Measurements from ENCODE around the gene FOXJ2.
A peak's percentile ranks its signal among the peaks of the same experiment; 100 is the strongest.
"Not testable (repeated sequence)": the region's sequence is repeated elsewhere in the genome, so short reads cannot be mapped to it uniquely, and the experiment has no call there.

Gene FOXJ2

GRCh38 chr12:8052679-8053078, 20.2 kb downstream of the FOXJ2 start:
- in situ Hi-C loops (cut with MboI; ENCODE audit: low pct_unique_long_range_greater_than_20kb, low sequenced_read_pairs): no loop called here
- DNase-seq: peak; percentile 45

- in situ Hi-C loops (cut with MboI; ENCODE audit: low pct_unique_long_range_greater_than_20kb, low sequenced_read_pairs): no loop called here
- DNase-seq: no peak
Measured at GRCh38 chr12:8054816-8055215, 22.3 kb downstream of the FOXJ2 start.

GRCh38 chr12:8057306-8057705, 24.8 kb downstream of the FOXJ2 start:
- in situ Hi-C loops (cut with MboI; ENCODE audit: low pct_unique_long_range_greater_than_20kb, low sequenced_read_pairs): no loop called here
- DNase-seq: no peak

DNA sequence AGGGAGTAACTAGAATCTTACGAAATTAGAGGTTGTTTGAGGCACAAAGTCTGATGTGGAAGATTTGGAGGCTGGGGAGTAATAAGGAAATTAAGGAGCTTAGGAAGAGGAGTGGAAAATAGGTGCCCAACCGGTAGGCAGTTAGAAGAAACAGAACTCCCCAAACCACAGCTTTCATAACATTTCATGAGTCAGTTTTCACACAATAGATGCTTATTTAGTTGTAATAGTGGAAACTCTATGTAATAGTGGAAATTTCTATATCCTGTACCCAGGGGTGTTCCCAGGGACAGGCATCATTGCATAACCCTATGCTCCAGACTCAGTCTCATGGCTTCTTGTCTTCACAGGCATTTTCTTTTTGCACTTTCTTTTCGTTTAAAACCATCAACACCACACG, 25.3 kb downstream of the FOXJ2 start:
- in situ Hi-C loops (cut with MboI; ENCODE audit: low pct_unique_long_range_greater_than_20kb, low sequenced_read_pairs): no loop called here
- peak; percentile 40 for DNase-seq

- in situ Hi-C loops (cut with MboI; ENCODE audit: low pct_unique_long_range_greater_than_20kb, low sequenced_read_pairs): no loop called here
- no peak for DNase-seq
Measured at GRCh38 chr12:8058506-8058905, 26.0 kb downstream of the FOXJ2 start.

DNA sequence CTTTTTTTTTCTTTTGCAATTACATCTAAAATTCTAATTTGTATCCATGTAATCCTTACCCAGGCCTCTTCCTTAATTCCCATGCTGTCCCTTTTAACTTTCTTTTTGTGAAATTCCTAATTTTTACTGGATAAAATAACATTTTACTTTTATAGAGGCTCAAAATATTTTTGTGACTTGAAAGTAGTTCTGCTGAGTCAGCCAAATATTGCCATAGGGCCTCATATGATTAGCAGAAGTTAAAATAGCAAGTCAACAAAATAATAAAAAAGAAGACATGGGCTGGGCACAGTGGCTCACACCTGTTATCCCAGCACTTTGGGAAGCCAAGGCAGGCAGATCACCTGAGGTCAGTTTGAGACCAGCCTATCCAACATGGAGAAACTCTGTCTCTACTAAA, 31.6 kb downstream of the FOXJ2 start:
- in situ Hi-C loops (cut with MboI; ENCODE audit: low pct_unique_long_range_greater_than_20kb, low sequenced_read_pairs): no loop called here
- DNase-seq: no peak

- peak; percentile 86 for DNase-seq
- in situ Hi-C loops (cut with MboI; ENCODE audit: low pct_unique_long_range_greater_than_20kb, low sequenced_read_pairs): no loop called here
Measured at GRCh38 chr12:8065991-8066594, 33.6 kb downstream of the FOXJ2 start, which contains the start of gene C3AR1. Gene C3AR1, minus strand, starts transcription at chr12:8066359. Its CDS starts 6,174 bp downstream, at chr12:8060185.

- in situ Hi-C loops (cut with MboI; ENCODE audit: low pct_unique_long_range_greater_than_20kb, low sequenced_read_pairs): no loop called here
- no peak for DNase-seq
Measured at GRCh38 chr12:8069582-8069981, 37.1 kb downstream of the FOXJ2 start.

DNA sequence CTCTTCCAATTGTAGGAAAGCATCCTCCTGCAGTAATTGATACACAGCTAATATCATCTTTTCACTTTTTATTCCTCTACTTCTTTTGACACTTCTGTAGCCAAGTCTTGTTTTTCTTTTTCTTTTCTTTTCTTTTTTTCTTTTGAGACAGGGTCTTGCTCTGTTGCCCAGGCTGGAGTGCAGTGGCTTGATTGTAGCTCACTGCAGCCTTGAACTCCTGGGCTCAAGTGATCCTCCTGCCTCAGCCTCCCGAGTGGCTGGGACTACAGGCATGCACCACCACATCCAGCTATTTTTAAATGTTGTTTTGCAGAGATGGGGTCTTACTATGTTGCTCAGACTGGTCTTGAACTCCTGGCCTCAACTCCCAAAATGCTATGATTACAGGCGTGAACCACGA, 39.3 kb downstream of the FOXJ2 start:
- in situ Hi-C loops (cut with MboI; ENCODE audit: low pct_unique_long_range_greater_than_20kb, low sequenced_read_pairs); DNase-seq: not testable (repeated sequence)

- in situ Hi-C loops (cut with MboI; ENCODE audit: low pct_unique_long_range_greater_than_20kb, low sequenced_read_pairs): no loop called here
- DNase-seq: no peak
Measured at GRCh38 chr12:8075935-8076334, 43.4 kb downstream of the FOXJ2 start.

DNA sequence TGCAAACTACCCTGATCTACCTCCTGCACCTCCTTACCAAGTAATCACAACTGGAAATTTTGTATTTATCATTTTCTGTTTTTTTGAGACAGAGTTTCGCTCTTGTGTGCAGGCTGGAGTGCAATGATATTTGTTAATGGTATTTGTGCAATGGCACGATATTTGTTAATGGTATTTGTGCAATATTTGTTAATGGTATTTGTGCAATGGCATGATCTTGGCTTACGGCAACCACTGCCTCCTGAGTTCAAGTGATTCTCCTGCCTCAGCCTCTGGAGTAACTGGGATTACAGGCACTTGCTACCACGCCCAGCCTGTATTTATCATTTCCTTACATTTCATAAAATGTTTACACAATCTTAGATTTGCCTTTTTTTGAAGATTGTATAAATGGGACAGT, 43.9 kb downstream of the FOXJ2 start:
- in situ Hi-C loops (cut with MboI; ENCODE audit: low pct_unique_long_range_greater_than_20kb, low sequenced_read_pairs): no loop called here
- no peak for DNase-seq

- DNase-seq: no peak
Measured at GRCh38 chr12:8077207-8077606, 44.7 kb downstream of the FOXJ2 start.

DNA sequence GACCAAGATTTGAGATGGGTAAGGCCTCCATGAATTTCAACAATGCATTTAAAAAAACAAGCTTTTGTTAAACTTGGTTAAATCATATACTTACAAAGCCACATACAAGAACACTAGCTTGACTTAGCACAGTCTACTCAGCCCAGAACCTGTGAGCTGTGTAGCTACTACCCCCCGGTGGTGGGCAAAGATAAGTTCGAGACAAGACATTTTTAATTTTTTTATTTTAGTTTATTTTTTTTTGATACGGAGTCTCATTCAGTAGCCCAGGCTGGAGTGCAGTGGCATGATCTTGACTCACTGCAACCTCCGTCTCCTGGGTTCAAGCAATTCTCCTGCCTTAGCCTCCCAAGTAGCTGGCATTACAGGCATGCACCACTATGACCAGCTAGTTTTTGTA, 45.9 kb downstream of the FOXJ2 start:
- peak; percentile 49 for DNase-seq
- in situ Hi-C loops (cut with MboI; ENCODE audit: low pct_unique_long_range_greater_than_20kb, low sequenced_read_pairs): no loop called here

More at GRCh38 chr12:8077207-8077606, 44.7 kb downstream of the FOXJ2 start:
- in situ Hi-C loops (cut with MboI; ENCODE audit: low pct_unique_long_range_greater_than_20kb, low sequenced_read_pairs): no loop called here

DNA sequence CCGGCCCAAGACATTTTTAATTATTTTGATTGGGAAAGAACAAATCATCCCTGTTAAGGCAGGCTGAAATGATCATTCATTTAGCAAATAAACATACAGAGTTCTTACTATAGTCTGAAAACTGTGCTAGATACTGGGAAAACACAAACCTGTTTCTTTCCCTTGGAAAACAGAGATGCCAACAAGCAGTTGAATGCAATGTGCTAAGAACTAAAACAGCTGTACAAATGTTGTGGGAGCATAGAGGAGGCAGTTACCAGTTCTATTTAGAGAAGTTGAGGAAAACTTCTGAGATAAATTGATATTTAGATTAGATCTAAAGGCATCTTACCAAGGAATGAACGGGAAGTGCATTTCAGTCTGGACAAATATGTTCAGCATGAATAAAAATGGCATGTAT, 46.4 kb downstream of the FOXJ2 start:
- in situ Hi-C loops (cut with MboI; ENCODE audit: low pct_unique_long_range_greater_than_20kb, low sequenced_read_pairs): no loop called here
- DNase-seq: no peak

DNA sequence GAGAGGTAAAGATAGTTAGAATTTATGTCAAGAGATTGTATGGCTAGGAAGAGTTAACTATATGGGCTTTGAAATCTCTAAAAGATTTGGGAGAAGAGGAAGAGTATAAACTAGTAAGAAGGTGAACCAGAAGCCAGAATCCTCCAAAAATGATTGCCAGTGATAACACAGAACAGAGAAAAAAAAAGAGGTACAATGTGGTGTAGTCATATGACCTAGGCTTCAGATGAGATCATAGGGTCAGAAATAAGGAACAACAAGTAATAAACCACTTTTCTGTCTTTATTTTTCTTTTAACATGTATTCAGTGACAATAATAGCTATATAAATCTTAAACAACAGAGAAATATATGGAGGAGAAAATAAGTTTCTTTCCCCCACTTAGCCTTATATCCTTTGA, 47.6 kb downstream of the FOXJ2 start:
- in situ Hi-C loops (cut with MboI; ENCODE audit: low pct_unique_long_range_greater_than_20kb, low sequenced_read_pairs): no loop called here
- peak; percentile 38 for DNase-seq

DNA sequence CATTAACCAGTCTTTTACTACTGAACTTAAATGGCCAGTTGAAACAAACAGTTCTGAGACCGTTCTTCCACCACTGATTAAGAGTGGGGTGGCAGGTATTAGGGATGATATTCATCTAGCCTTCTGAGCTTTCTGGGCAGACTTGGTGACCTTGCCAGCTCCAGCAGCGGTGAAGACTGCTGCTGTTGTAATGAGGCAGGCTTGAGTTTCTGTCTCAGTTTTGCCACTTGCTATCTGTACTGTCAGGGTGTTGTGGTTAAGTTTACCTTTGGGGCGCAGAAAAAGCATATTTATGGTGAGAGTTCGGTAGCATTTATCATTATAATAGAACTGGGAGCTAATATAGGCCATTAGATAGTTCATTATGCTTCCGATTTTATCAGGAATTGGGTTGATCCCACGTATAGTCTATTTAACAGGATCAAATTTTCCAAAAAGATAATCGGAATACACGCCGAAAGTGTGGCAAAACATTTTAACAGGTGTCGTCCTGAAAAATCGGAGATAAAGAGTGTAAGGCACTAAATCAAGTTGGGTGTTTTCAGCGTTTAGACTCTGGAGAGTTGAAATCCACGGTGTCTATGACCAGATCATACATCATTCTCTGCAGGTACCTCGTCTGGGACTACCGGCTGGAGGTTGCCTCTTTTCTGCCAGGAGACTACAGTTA, 48.9 kb downstream of the FOXJ2 start:
- in situ Hi-C loops (cut with MboI; ENCODE audit: low pct_unique_long_range_greater_than_20kb, low sequenced_read_pairs): no loop called here
- DNase-seq: peak; percentile 24

DNA sequence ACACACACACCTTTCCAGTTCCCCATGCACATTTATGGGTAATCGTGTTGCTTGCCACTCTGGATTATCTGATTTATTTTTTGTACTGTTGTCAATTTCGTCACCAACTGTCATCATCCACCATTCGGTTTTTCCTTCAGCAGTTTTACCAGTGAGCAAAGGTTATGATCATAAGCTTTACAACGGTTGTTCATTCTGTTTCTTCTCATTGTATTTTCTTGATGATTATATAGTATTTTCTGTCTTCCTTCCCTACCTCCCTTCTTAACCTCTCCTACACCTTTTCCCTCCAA, 50.2 kb downstream of the FOXJ2 start:
- in situ Hi-C loops (cut with MboI; ENCODE audit: low pct_unique_long_range_greater_than_20kb, low sequenced_read_pairs): no loop called here
- no peak for DNase-seq

- DNase-seq; in situ Hi-C loops (cut with MboI; ENCODE audit: low pct_unique_long_range_greater_than_20kb, low sequenced_read_pairs): not testable (repeated sequence)
Measured at GRCh38 chr12:8084351-8084750, 51.8 kb downstream of the FOXJ2 start.

DNA sequence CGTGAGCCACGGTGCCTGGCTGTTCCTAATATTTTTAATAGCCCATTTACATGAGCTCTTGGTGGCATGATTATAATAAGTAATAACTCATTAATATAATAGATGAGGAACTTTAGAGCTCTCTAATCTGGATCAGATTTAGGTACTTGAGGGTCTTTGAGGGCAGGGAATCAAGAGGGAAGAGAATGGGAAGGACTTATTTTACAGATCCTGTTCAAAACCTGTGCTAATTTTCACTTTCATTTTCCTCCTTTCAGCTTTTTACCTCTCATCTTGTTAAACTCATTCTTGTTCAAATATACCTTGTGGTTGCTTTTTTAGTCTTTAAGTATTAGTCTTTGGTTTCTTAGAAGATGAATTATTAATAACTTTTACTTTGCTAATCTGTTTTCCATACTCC, 55.1 kb downstream of the FOXJ2 start:
- in situ Hi-C loops (cut with MboI; ENCODE audit: low pct_unique_long_range_greater_than_20kb, low sequenced_read_pairs): no loop called here
- no peak for DNase-seq

DNA sequence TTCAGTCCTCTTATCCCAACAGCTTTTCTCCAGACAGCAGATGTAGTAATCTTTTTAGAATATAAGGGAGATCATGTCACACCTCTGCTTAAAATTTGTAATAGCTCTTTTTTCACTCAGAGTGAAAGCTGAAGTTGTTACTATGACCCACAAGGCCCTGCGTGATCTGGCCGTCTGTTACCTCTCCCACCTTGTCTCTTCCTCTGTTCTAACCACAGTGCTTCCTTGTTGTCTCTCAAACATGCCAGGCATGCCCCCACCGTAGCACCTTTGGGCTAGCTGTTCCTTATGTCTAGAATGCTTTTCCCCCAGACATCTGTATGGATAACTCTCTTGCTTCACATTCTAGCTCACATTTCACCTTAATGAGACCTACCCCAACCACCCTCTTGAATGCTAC, 56.1 kb downstream of the FOXJ2 start:
- in situ Hi-C loops (cut with MboI; ENCODE audit: low pct_unique_long_range_greater_than_20kb, low sequenced_read_pairs): no loop called here
- peak; percentile 71 for DNase-seq

GRCh38 chr12:8089277-8089676, 56.8 kb downstream of the FOXJ2 start:
- DNase-seq; in situ Hi-C loops (cut with MboI; ENCODE audit: low pct_unique_long_range_greater_than_20kb, low sequenced_read_pairs): not testable (repeated sequence)
